GM23338 (cell line): ENCODE data around the gene NHEJ1. TPM values are rescaled to one million over a fixed set of nuclear protein-coding genes. Genes with fewer than 3 reads are reported as not detected.

Experiments
- ATAC-seq: fragments of 200-7000 bp; cut with Tn5 transposase; 3 replicates; pipeline ENCODE4 v1.9.1; 2020
- DNase-seq: peaks from one replicate; pipeline ENCODE4 v3.0.0-alpha.2; 2015; ENCODE audit warnings: low spot score
- H2AFZ ChIP-seq: fragments of 200-600 bp; sonication (generic); 2 replicates; pipeline ENCODE4 v1.8.0; 2016; ENCODE audit warnings: antibody characterized with exemption, mild to moderate bottlenecking, moderate library complexity
- H3F3A ChIP-seq: fragments of 200-600 bp; sonication (generic); replicated peaks from 2 replicates; pipeline ENCODE4 v1.8.0; 2017; ENCODE audit warnings: antibody characterized with exemption, mixed run types, low read depth
- H3K27ac ChIP-seq: fragments of 200-600 bp; sonication (generic); 2 replicates; pipeline ENCODE4 v1.6.1; 2016; ENCODE audit warnings: low read depth
- H3K27me3 ChIP-seq: fragments of 200-600 bp; sonication (generic); 2 replicates; pipeline ENCODE4 v1.8.0; 2016; ENCODE audit warnings: mild to moderate bottlenecking, mixed run types, moderate library complexity; ENCODE audit not compliant: insufficient read depth
- H3K36me3 ChIP-seq: fragments of 200-600 bp; sonication (generic); 2 replicates; pipeline ENCODE4 v1.8.0; 2016; ENCODE audit warnings: mild to moderate bottlenecking; ENCODE audit not compliant: insufficient read depth
- H3K4me1 ChIP-seq: fragments of 200-600 bp; sonication (generic); 2 replicates; pipeline ENCODE4 v1.8.0; 2016; ENCODE audit warnings: mild to moderate bottlenecking, moderate library complexity; ENCODE audit not compliant: insufficient read depth
- H3K4me2 ChIP-seq: fragments of 200-600 bp; sonication (generic); 2 replicates; pipeline ENCODE4 v1.7.1; 2017; ENCODE audit warnings: mixed run types
- H3K4me3 ChIP-seq: fragments of 200-600 bp; sonication (generic); 2 replicates; pipeline ENCODE4 v1.6.1; 2016; ENCODE audit warnings: mixed run types
- H3K79me2 ChIP-seq: fragments of 200-600 bp; sonication (generic); replicated peaks from 2 replicates; pipeline ENCODE4 v1.8.0; 2017; ENCODE audit warnings: mild to moderate bottlenecking; ENCODE audit not compliant: insufficient read depth
- H3K9me2 ChIP-seq: fragments of 200-600 bp; sonication (generic); 2 replicates; pipeline ENCODE4 v1.8.0; 2017; ENCODE audit not compliant: insufficient read depth
- H4K20me1 ChIP-seq: fragments of 200-600 bp; sonication (generic); replicated peaks from 2 replicates; pipeline ENCODE4 v1.8.0; 2017; ENCODE audit warnings: mild to moderate bottlenecking; ENCODE audit not compliant: insufficient read depth
- H3K27ac Mint-ChIP-seq: 2 replicates; pipeline ENCODE4 v1.8.0; 2020; ENCODE audit warnings: inconsistent platforms, mild to moderate bottlenecking, moderate library complexity, mixed read lengths
- H3K27me3 Mint-ChIP-seq: 3 replicates; pipeline ENCODE4 v1.8.0; 2022; ENCODE audit warnings: low read depth, mild to moderate bottlenecking, moderate library complexity, mixed read lengths, inconsistent platforms; ENCODE audit not compliant: insufficient read depth, poor library complexity
- H3K36me3 Mint-ChIP-seq: 3 replicates; pipeline ENCODE4 v1.8.0; 2021; ENCODE audit warnings: low read depth, mild to moderate bottlenecking, inconsistent platforms, moderate library complexity, mixed read lengths
- H3K4me1 Mint-ChIP-seq: 3 replicates; pipeline ENCODE4 v1.8.0; 2020; ENCODE audit warnings: mild to moderate bottlenecking, inconsistent platforms, mixed read lengths
- H3K4me3 Mint-ChIP-seq: 3 replicates; pipeline ENCODE4 v1.8.0; 2021; ENCODE audit warnings: moderate library complexity, mild to moderate bottlenecking, inconsistent platforms, mixed read lengths
- H3K9me3 Mint-ChIP-seq: 3 replicates; pipeline ENCODE4 v1.8.0; 2020; ENCODE audit warnings: moderate library complexity, mild to moderate bottlenecking, inconsistent platforms, mixed read lengths
- CREB1 ChIP-seq: fragments of 250-450 bp; sonication (Bioruptor Pico); IDR thresholded peaks from 2 replicates; pipeline ENCODE4 v1.5.0; 2020; ENCODE audit warnings: low read depth, mild to moderate bottlenecking, moderate library complexity
- EZH2 ChIP-seq: fragments of 200-600 bp; sonication (generic); IDR thresholded peaks from one replicate; pipeline ENCODE4 v1.8.0; 2017; ENCODE audit warnings: antibody characterized with exemption, mild to moderate bottlenecking, low read depth; ENCODE audit not compliant: unreplicated experiment
- EZH2phosphoT487 ChIP-seq: fragments of 200-600 bp; sonication (generic); IDR thresholded peaks from one replicate; pipeline ENCODE4 v1.8.1; 2018; ENCODE audit warnings: antibody characterized with exemption; ENCODE audit not compliant: unreplicated experiment
- JUNB ChIP-seq: IDR thresholded peaks from one replicate; pipeline ENCODE4 v1.6.1; 2016; ENCODE audit warnings: antibody characterized with exemption; ENCODE audit not compliant: unreplicated experiment
- NANOG ChIP-seq: IDR thresholded peaks from 2 replicates; pipeline ENCODE4 v1.6.1; 2016; ENCODE audit warnings: antibody characterized with exemption, borderline replicate concordance
- POLR2AphosphoS5 ChIP-seq: IDR thresholded peaks from 2 replicates; pipeline ENCODE4 v1.6.1; 2016; ENCODE audit warnings: antibody characterized with exemption, low read depth
- STAT1 ChIP-seq: IDR thresholded peaks from one replicate; pipeline ENCODE4 v1.6.1; 2016; ENCODE audit warnings: antibody characterized with exemption; ENCODE audit not compliant: unreplicated experiment
- ZNF114 ChIP-seq: fragments of 250-450 bp; sonication (Bioruptor Pico); IDR thresholded peaks from 2 replicates; pipeline ENCODE4 v1.5.0; 2020; ENCODE audit warnings: mild to moderate bottlenecking, moderate library complexity
- ZNF331 ChIP-seq: fragments of 250-450 bp; sonication (Bioruptor Pico); IDR thresholded peaks from 2 replicates; pipeline ENCODE4 v1.5.0; 2020; ENCODE audit warnings: low read depth, mild to moderate bottlenecking, moderate library complexity
- polyA plus RNA-seq: library from polyadenylated mRNA; unstranded; fragments of >200 nt; fragmentation: Nextera tagmentation; extraction: Ambion mirVana; gene quantifications from 2 replicates; pipeline ENCODE4 v1.2.1, GENCODE V29; 2016
- total RNA-seq: library from RNA; depleted of rRNA; stranded (reverse); fragments of >200 nt; shearing (Covaris generic); gene quantifications from 2 replicates; pipeline ENCODE4 v1.2.3, GENCODE V29; 2014
- TF ChIP-seq, protein P1 (sequence below), 2 experiments: fragments of 200-600 bp in 1 of 2; sonication (generic) in 1 of 2; conservative IDR thresholded peaks; 2 replicates each; pipeline versions ENCODE4 v1.5.1 to v1.6.1; 2016 to 2017; ENCODE audit warnings: antibody characterized with exemption in 2 of 2, low read depth in 2 of 2, mild to moderate bottlenecking in 2 of 2, moderate library complexity in 1 of 2
- TF ChIP-seq, protein P2 (sequence below): IDR thresholded peaks from 2 replicates; pipeline ENCODE4 v1.6.1; 2016; ENCODE audit warnings: antibody characterized with exemption

The NHEJ1 gene
- total and polyA plus RNA-seq, 2 experiments from 2014 or later, result 19.6 to 30.6 TPM

GRCh38 chr2:219171231-219171651 is 10.6 kb upstream of the NHEJ1 start:
- H3K4me3 ChIP-seq, result no peak overlapping the region
- H3K79me2 ChIP-seq, result no peaks in the 10 kb centered on the region
- peaks cover 14% of the 10 kb centered on the region for H3K4me1 Mint-ChIP-seq
- H3K36me3 Mint-ChIP-seq, result peaks cover 17% of the 10 kb centered on the region
- H3K9me2 ChIP-seq, result no peaks in the 10 kb centered on the region
- no peaks in the 10 kb centered on the region for H4K20me1 ChIP-seq
- TF ChIP-seq, protein P1, sequence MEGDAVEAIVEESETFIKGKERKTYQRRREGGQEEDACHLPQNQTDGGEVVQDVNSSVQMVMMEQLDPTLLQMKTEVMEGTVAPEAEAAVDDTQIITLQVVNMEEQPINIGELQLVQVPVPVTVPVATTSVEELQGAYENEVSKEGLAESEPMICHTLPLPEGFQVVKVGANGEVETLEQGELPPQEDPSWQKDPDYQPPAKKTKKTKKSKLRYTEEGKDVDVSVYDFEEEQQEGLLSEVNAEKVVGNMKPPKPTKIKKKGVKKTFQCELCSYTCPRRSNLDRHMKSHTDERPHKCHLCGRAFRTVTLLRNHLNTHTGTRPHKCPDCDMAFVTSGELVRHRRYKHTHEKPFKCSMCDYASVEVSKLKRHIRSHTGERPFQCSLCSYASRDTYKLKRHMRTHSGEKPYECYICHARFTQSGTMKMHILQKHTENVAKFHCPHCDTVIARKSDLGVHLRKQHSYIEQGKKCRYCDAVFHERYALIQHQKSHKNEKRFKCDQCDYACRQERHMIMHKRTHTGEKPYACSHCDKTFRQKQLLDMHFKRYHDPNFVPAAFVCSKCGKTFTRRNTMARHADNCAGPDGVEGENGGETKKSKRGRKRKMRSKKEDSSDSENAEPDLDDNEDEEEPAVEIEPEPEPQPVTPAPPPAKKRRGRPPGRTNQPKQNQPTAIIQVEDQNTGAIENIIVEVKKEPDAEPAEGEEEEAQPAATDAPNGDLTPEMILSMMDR (conservative IDR thresholded peaks at IDR 0.05; ENCODE audit: low read depth in 2 of 2), result peak; percentile 62 to 80
- no peak for TF ChIP-seq POLR2AphosphoS5
- H3K27me3 ChIP-seq, result no peaks in the 10 kb centered on the region
- peaks cover 6% of the 10 kb centered on the region for H3K4me1 ChIP-seq
- no peaks in the 10 kb centered on the region for H3K36me3 ChIP-seq
- H3K27ac ChIP-seq, result peak overlapping the region; percentile 65; the same call in 1 of the 2 replicates
- no peak overlapping the region for H3K4me3 Mint-ChIP-seq
- H3F3A ChIP-seq, result peaks cover 8% of the 10 kb centered on the region
- H3K4me2 ChIP-seq, result no peak overlapping the region
- DNase-seq (peak; percentile 88), ATAC-seq (peak; percentile 71)
- H3K27me3 Mint-ChIP-seq, result peaks cover 19% of the 10 kb centered on the region
- no peaks in the 10 kb centered on the region for H3K9me3 Mint-ChIP-seq
- peak overlapping the region; percentile 24; the same call in 1 of the 2 replicates for H3K27ac Mint-ChIP-seq
- H2AFZ ChIP-seq, result no peak overlapping the region

- Histone ChIP-seq H3K79me2 (no peaks in the 10 kb centered on the region), H3F3A (no peaks in the 10 kb centered on the region), H3K27me3 (no peaks in the 10 kb centered on the region), H3K9me2 (no peaks in the 10 kb centered on the region), H3K4me3 (no peak within 1 kb of the TSS), H3K27ac (no peak within 1 kb of the TSS), H3K36me3 (no peaks in the 10 kb centered on the region), H4K20me1 (no peaks in the 10 kb centered on the region), H2AFZ (no peak within 1 kb of the TSS), H3K4me1 (no peaks in the 10 kb centered on the region), H3K4me2 (no peak within 1 kb of the TSS)
- TF ChIP-seq ZNF114 (no peak), NANOG (no peak), EZH2 (no peak), ZNF331 (CRISPR knock-in tag) (no peak), STAT1 (no peak), POLR2AphosphoS5 (no peak), EZH2phosphoT487 (no peak), CREB1 (CRISPR knock-in tag) (no peak), JUNB (no peak)
- TF ChIP-seq, protein P2, sequence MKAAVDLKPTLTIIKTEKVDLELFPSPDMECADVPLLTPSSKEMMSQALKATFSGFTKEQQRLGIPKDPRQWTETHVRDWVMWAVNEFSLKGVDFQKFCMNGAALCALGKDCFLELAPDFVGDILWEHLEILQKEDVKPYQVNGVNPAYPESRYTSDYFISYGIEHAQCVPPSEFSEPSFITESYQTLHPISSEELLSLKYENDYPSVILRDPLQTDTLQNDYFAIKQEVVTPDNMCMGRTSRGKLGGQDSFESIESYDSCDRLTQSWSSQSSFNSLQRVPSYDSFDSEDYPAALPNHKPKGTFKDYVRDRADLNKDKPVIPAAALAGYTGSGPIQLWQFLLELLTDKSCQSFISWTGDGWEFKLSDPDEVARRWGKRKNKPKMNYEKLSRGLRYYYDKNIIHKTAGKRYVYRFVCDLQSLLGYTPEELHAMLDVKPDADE, result no peak
- TF ChIP-seq, protein P1 (conservative IDR thresholded peaks at IDR 0.05; ENCODE audit: low read depth in 2 of 2), result no peak
- Mint-ChIP-seq H3K9me3 (no peaks in the 10 kb centered on the region), H3K36me3 (peaks cover 17% of the 10 kb centered on the region), H3K27ac (no peak within 1 kb of the TSS), H3K4me3 (no peak within 1 kb of the TSS), H3K27me3 (peaks cover 15% of the 10 kb centered on the region), H3K4me1 (peaks cover 9% of the 10 kb centered on the region)
- ATAC-seq (no peak), DNase-seq (no peak)
These were observed 9.5 kb upstream of the NHEJ1 start, which contains the start of gene SLC23A3 for GRCh38 chr2:219169930-219170654. Gene SLC23A3, minus strand, starts transcription at chr2:219170029. Its CDS starts 45 bp downstream, at chr2:219169984.
